ENCODE data around the gene LRRC15. TPM values are rescaled to one million over a fixed set of nuclear protein-coding genes. Genes with fewer than 3 reads are reported as not detected.

The LRRC15 gene
- total RNA-seq, 4 donors from 2014 or later, result 0.14 to 0.32 TPM; not detected in 2

DNA sequence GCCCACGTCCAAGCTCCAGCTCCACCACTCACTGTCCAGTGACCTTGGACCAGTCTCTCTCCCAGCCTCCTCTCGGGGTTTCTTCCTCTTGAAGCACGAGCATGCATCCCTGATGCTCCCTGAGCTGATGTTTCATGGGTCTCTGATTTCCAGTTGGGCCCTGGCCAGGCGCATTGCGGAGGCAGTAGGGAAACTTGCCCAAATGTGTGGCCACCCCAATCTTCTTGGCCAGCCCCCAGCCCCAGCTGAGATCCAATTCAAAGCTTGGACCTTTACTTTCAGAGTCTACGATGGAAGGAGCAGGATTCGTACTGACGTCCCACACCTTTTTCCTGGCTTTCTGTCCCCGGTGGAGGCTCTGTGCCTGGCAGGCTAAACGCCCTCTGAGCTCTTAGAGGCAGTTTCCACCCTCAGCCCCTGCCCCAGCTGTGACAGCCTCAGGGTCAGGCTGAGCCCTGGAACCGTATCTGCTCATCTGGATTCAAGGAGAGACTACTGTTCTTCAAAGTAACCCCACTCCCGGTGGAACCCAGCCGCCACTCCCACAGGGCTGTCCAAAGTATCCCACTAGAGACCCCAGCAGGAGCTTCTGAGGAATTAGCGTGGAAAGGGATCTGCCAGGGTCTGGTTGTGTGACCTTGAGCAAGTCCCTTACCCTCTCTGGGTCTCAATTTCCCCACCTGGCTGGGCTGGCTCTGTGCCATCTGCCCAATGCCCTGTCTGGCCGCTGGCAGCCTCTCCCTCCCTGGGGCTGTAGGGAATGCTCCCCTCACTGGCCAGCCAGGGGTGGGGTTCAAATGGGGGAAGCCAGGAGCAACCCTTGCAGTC is 55.8 kb downstream of the LRRC15 start:
- peak overlapping the region; percentile 12 to 91 (median 73) for H3K27ac ChIP-seq
- no peak overlapping the region for H3K4me3 ChIP-seq
- 40 to 66% methylated on average over 2 to 15 of the region's 15 CpGs for WGBS, 2 donors (ENCODE audit: low coverage in 1 of 2)
- no peaks in the 10 kb centered on the region for H3K36me3 ChIP-seq
- intact Hi-C loops (cut with DNase I; ENCODE audit: low total_unique reads) (loop anchor here (1.0 to 10.0 kb wide), 4 partner anchors 43 to 229 kb away; partner anchors contain the start of gene HES1), in situ Hi-C loops (cut with MboI; ENCODE audit: low pct_ligation_motif_present in 1 of 4, low pct_unique_long_range_greater_than_20kb in 1 of 4, low sequenced_read_pairs in 3 of 4) (loop anchor here (5.0 to 25.0 kb wide), 5 partner anchors 176 to 651 kb away; partner anchors contain the start of gene HES1 (in 1 of the 4))
- DNase-seq, result peak; percentile 39
- peaks cover 0 to 6% of the 10 kb centered on the region in 2 donors for H3K9me3 ChIP-seq
- H3K27me3 ChIP-seq, result peaks cover 11% of the 10 kb centered on the region
- H3K4me1 ChIP-seq, result peaks cover 4 to 28% (median 21%) of the 10 kb centered on the region in 4 donors
- no peak for TF ChIP-seq POLR2A (IDR thresholded peaks at IDR 0.05)
- TF ChIP-seq, protein P1, sequence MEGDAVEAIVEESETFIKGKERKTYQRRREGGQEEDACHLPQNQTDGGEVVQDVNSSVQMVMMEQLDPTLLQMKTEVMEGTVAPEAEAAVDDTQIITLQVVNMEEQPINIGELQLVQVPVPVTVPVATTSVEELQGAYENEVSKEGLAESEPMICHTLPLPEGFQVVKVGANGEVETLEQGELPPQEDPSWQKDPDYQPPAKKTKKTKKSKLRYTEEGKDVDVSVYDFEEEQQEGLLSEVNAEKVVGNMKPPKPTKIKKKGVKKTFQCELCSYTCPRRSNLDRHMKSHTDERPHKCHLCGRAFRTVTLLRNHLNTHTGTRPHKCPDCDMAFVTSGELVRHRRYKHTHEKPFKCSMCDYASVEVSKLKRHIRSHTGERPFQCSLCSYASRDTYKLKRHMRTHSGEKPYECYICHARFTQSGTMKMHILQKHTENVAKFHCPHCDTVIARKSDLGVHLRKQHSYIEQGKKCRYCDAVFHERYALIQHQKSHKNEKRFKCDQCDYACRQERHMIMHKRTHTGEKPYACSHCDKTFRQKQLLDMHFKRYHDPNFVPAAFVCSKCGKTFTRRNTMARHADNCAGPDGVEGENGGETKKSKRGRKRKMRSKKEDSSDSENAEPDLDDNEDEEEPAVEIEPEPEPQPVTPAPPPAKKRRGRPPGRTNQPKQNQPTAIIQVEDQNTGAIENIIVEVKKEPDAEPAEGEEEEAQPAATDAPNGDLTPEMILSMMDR (IDR thresholded peaks at IDR 0.05), result no peak
- no peak for TF ChIP-seq POLR2AphosphoS5 (IDR thresholded peaks at IDR 0.05)
- TF ChIP-seq EP300 (IDR thresholded peaks at IDR 0.05; ENCODE audit: low read depth), result no peak

DNA sequence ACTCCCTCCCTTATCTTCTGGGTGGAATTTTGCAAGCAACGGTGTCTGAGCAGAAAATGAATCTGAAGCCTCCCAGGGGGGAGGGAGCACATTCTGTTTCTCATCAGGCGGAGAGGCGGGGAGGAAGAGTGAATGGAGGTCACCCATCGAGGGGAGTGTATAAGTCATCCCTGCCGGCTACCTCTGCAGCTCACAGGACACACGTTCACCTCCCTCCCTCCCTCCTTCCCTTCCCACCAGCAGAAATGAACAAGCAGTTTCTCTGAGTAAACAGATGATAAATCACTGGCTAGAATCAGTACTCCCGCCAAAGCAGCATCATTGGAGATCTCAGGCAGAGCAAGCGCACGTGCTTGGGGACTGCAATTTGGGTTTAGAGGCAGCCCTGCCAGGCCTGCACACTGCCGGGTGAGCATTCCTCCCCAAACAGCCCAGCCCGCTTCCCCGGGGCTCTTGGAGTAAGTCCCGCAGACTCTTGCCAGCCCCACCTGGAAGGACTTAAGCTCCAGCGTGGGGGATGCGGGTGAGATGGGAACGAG is 56.7 kb downstream of the LRRC15 start:
- Histone ChIP-seq H3K27me3 (peaks cover 11% of the 10 kb centered on the region), H3K36me3 (no peaks in the 10 kb centered on the region), H3K27ac (peak overlapping the region; percentile 12 to 91 (median 73)), H3K9me3 (no peaks in the 10 kb centered on the region), H3K4me1 (peaks cover 4 to 28% (median 21%) of the 10 kb centered on the region in 4 donors), H3K4me3 (no peak overlapping the region)
- WGBS, 2 donors (ENCODE audit: low coverage in 1 of 2), result 0 to 35% methylated on average over 4 to 16 of the region's 16 CpGs
- in situ Hi-C loops (cut with MboI; ENCODE audit: low pct_ligation_motif_present in 1 of 4, low pct_unique_long_range_greater_than_20kb in 1 of 4, low sequenced_read_pairs in 3 of 4), result loop anchor here (5.0 to 25.0 kb wide), 5 partner anchors 176 to 651 kb away; partner anchors contain the start of gene HES1 (in 1 of the 4)
- peak; percentile 59 for DNase-seq
- peak; percentile 84 to 91 (median 88) for TF ChIP-seq POLR2AphosphoS5 (IDR thresholded peaks at IDR 0.05)
- TF ChIP-seq, protein P1 (IDR thresholded peaks at IDR 0.05), result no peak
- peak; percentile 36 for TF ChIP-seq EP300 (IDR thresholded peaks at IDR 0.05; ENCODE audit: low read depth)
- intact Hi-C loops (cut with DNase I; ENCODE audit: low total_unique reads), result loop anchor here (1.0 to 10.0 kb wide), 4 partner anchors 42 to 228 kb away; partner anchors contain the start of gene HES1

DNA sequence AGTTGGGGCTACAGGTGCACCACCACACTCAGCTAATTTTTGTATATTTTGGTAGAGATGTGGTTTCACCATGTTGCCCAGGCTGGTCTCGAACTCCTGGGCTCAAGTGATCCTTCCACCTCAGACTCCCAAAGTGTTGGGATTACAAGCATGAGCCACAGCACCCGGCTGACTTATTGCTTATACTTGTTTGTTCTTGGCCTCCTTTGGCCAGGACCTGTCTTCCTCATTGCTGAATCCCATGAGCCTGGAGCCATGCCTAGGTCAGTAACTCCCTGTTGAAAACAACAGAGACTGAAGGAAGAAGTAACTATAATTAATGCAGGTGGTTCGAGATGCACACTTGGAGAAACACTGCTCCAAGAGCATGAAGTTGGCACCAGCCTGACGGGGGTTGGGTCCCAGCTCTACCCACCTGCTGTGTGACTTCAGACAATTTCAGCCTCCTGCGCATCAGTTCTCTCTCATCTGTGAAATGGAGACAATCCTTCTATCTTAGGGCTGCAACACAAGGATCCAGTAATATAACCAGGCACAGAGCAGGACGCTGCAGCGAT is 57.3 kb downstream of the LRRC15 start:
- Histone ChIP-seq H3K27ac (peak overlapping the region; percentile 2 to 91 (median 73)), H3K4me3 (no peak overlapping the region), H3K4me1 (peaks cover 4 to 28% (median 21%) of the 10 kb centered on the region in 4 donors), H3K27me3 (peaks cover 11% of the 10 kb centered on the region), H3K36me3 (no peaks in the 10 kb centered on the region), H3K9me3 (no peaks in the 10 kb centered on the region)
- TF ChIP-seq, protein P1 (IDR thresholded peaks at IDR 0.05), result no peak
- TF ChIP-seq POLR2AphosphoS5 (IDR thresholded peaks at IDR 0.05), result peak in 2 of 3 donors; percentile 4 to 30
- DNase-seq, result peak; percentile 46
- intact Hi-C loops (cut with DNase I; ENCODE audit: low total_unique reads) (loop anchor here (2.0 to 10.0 kb wide), 3 partner anchors 41 to 227 kb away; partner anchors contain the start of gene HES1), in situ Hi-C loops (cut with MboI; ENCODE audit: low pct_ligation_motif_present in 1 of 4, low pct_unique_long_range_greater_than_20kb in 1 of 4, low sequenced_read_pairs in 3 of 4) (loop anchor here (5.0 to 25.0 kb wide), 5 partner anchors 175 to 650 kb away; partner anchors contain the start of gene HES1 (in 1 of the 4))
- 47 to 54% methylated on average over 2 to 7 of the region's 7 CpGs for WGBS, 2 donors (ENCODE audit: low coverage in 1 of 2)

DNA sequence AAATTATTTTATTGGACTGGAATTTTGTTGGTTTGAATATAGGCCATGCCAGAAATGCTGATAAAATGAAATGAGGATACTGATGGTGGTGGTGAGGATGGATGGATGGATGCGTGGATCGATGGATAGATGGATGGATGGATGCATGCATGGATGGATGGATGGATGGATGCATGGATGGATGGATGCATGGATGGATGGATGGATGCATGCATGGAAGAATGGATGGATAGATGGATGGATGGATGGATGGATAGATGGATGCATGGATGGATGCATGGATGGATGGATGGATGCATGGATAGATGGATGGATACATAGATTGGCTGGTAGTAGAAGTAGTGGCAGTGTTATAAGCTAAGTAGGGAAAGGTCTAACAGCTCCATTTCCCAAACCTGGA is 58.5 kb downstream of the LRRC15 start:
- Histone ChIP-seq H3K36me3 (no peaks in the 10 kb centered on the region), H3K27me3 (peaks cover 19% of the 10 kb centered on the region), H3K9me3 (no peaks in the 10 kb centered on the region), H3K27ac (no peak overlapping the region), H3K4me1 (peaks cover 3 to 37% (median 23%) of the 10 kb centered on the region in 4 donors), H3K4me3 (no peak overlapping the region)
- intact Hi-C loops (cut with DNase I; ENCODE audit: low total_unique reads), result loop anchor here (10.0 kb wide), 1 partner anchor 226 kb away; no protein-coding TSS in a partner anchor
- no peak for DNase-seq
- TF ChIP-seq, protein P1 (IDR thresholded peaks at IDR 0.05), result no peak
- TF ChIP-seq POLR2A (IDR thresholded peaks at IDR 0.05), result no peak
- TF ChIP-seq EP300 (IDR thresholded peaks at IDR 0.05; ENCODE audit: low read depth), result no peak
- no peak for TF ChIP-seq POLR2AphosphoS5 (IDR thresholded peaks at IDR 0.05)
- WGBS, 2 donors (ENCODE audit: low coverage in 1 of 2), result 97 to 100% methylated on average over 2 of the region's 2 CpGs
- in situ Hi-C loops (cut with MboI; ENCODE audit: low pct_ligation_motif_present in 1 of 4, low pct_unique_long_range_greater_than_20kb in 1 of 4, low sequenced_read_pairs in 3 of 4), result loop anchor here (5.0 to 25.0 kb wide), 5 partner anchors 174 to 649 kb away; partner anchors contain the start of gene HES1 (in 1 of the 4)

Data from transverse colon (tissue), 4 donors.